GM19025 (cell line): ENCODE data around the gene MAGEH1.
"Not testable (repeated sequence)": the region's sequence is repeated elsewhere in the genome, so short reads cannot be mapped to it uniquely, and the experiment has no call there.

ENCODE experiments used
- ATAC-seq: cut with Tn5 transposase; IDR thresholded peaks from one replicate; pipeline ENCODE4 v1.9.1; 2021; ENCODE audit warnings: mild to moderate bottlenecking, low read depth, moderate library complexity; ENCODE audit not compliant: unreplicated experiment

Gene MAGEH1

GRCh38 chrX:55451990-55452832 lies at the start of gene MAGEH1:
Gene MAGEH1 (plus strand): TSS chrX:55452127. CDS start chrX:55452375, 248 bp downstream.
- ATAC-seq, result peak; percentile 94

GRCh38 chrX:55427079-55427478 lies 24.8 kb upstream of the MAGEH1 start:
- ATAC-seq, result not testable (repeated sequence)

GRCh38 chrX:55443468-55443867 lies 8.5 kb upstream of the MAGEH1 start:
- ATAC-seq, result not testable (repeated sequence)

GRCh38 chrX:55450259-55450658 lies 1.7 kb upstream of the MAGEH1 start:
- ATAC-seq, result no peak

- no peak for ATAC-seq
Measured at GRCh38 chrX:55451141-55451540, 786 bp upstream of the MAGEH1 start.

- ATAC-seq, result peak; percentile 13
Measured at GRCh38 chrX:55451626-55451989, 319 bp upstream of the MAGEH1 start.

GRCh38 chrX:55452833-55453124 lies 852 bp downstream of the MAGEH1 start:
- ATAC-seq, result no peak

GRCh38 chrX:55455708-55456107 lies 3.8 kb downstream of the MAGEH1 start:
- ATAC-seq, result not testable (repeated sequence)

- not testable (repeated sequence) for ATAC-seq
Measured at GRCh38 chrX:55459426-55459825, 7.5 kb downstream of the MAGEH1 start.

- ATAC-seq, result not testable (repeated sequence)
Measured at GRCh38 chrX:55459926-55460325, 8.0 kb downstream of the MAGEH1 start.

GRCh38 chrX:55464050-55464449 lies 12.1 kb downstream of the MAGEH1 start:
- not testable (repeated sequence) for ATAC-seq

- ATAC-seq, result not testable (repeated sequence)
Measured at GRCh38 chrX:55465108-55465507, 13.2 kb downstream of the MAGEH1 start.

GRCh38 chrX:55465791-55466190 lies 13.9 kb downstream of the MAGEH1 start:
- ATAC-seq, result not testable (repeated sequence)

- not testable (repeated sequence) for ATAC-seq
Measured at GRCh38 chrX:55479956-55480355, 28.0 kb downstream of the MAGEH1 start.

- no peak for ATAC-seq
Measured at GRCh38 chrX:55480390-55481062, 28.6 kb downstream of the MAGEH1 start.

- ATAC-seq, result no peak
Measured at GRCh38 chrX:55484948-55485347, 33.0 kb downstream of the MAGEH1 start.

- no peak for ATAC-seq
Measured at GRCh38 chrX:55486736-55487135, 34.8 kb downstream of the MAGEH1 start.

- ATAC-seq, result no peak
Measured at GRCh38 chrX:55487143-55487542, 35.2 kb downstream of the MAGEH1 start.

GRCh38 chrX:55488006-55488592 lies 36.2 kb downstream of the MAGEH1 start:
- ATAC-seq, result no peak

GRCh38 chrX:55488593-55489313 lies 36.8 kb downstream of the MAGEH1 start:
- peak; percentile 65 for ATAC-seq
